SIG-M5 (cell line): ENCODE results near the gene ACSM3.
A peak's percentile ranks its signal among the peaks of the same experiment; 100 is the strongest.

Experiments used
- DNase-seq: peaks from one replicate; lab custom pipeline; 2025; lab: John Stamatoyannopoulos, UW

Gene ACSM3

GRCh38 chr16:20806168-20807050, 42.6 kb downstream of the ACSM3 start, which contains the start of the genes ERI2 and REXO5:
ERI2 (minus strand) TSS chr16:20806472; CDS start chr16:20806430, 42 bp downstream.
REXO5 (plus strand) TSS chr16:20806527; CDS start chr16:20806954, 427 bp downstream.
- peak; percentile 59 for DNase-seq

- DNase-seq = no peak
Observed at GRCh38 chr16:20807862-20808261, 44.0 kb downstream of the ACSM3 start.

- no peak for DNase-seq
Observed at GRCh38 chr16:20811889-20812439, 48.1 kb downstream of the ACSM3 start.

- no peak for DNase-seq
Observed at GRCh38 chr16:20812510-20812909, 48.7 kb downstream of the ACSM3 start.

GRCh38 chr16:20814784-20815183, 51.0 kb downstream of the ACSM3 start:
- no peak for DNase-seq

- DNase-seq = no peak
Observed at GRCh38 chr16:20818929-20819585, 55.2 kb downstream of the ACSM3 start.

- no peak for DNase-seq
Observed at GRCh38 chr16:20821682-20822081, 57.9 kb downstream of the ACSM3 start.

- no peak for DNase-seq
Observed at GRCh38 chr16:20822521-20823325, 58.9 kb downstream of the ACSM3 start.

GRCh38 chr16:20826039-20826566, 62.3 kb downstream of the ACSM3 start:
- DNase-seq = no peak

- DNase-seq = no peak
Observed at GRCh38 chr16:20829536-20829935, 65.7 kb downstream of the ACSM3 start.

- no peak for DNase-seq
Observed at GRCh38 chr16:20830372-20830771, 66.6 kb downstream of the ACSM3 start.

GRCh38 chr16:20833086-20833485, 69.3 kb downstream of the ACSM3 start:
- DNase-seq = no peak

- no peak for DNase-seq
Observed at GRCh38 chr16:20838240-20838639, 74.4 kb downstream of the ACSM3 start.

GRCh38 chr16:20839504-20839903, 75.7 kb downstream of the ACSM3 start:
- no peak for DNase-seq

- DNase-seq = no peak
Observed at GRCh38 chr16:20844054-20844453, 80.2 kb downstream of the ACSM3 start.

- no peak for DNase-seq
Observed at GRCh38 chr16:20844588-20844987, 80.8 kb downstream of the ACSM3 start.

- DNase-seq = no peak
Observed at GRCh38 chr16:20846030-20846429, 82.2 kb downstream of the ACSM3 start.

GRCh38 chr16:20846551-20846950, 82.7 kb downstream of the ACSM3 start:
- no peak for DNase-seq
